HG02973 (cell line): ENCODE results near the gene GPR42.

Experiments
- ATAC-seq: cut with Tn5 transposase; IDR thresholded peaks from one replicate; pipeline ENCODE4 v1.9.1; 2021; ENCODE audit warnings: moderate library complexity; ENCODE audit not compliant: unreplicated experiment

The GPR42 gene, protein sequence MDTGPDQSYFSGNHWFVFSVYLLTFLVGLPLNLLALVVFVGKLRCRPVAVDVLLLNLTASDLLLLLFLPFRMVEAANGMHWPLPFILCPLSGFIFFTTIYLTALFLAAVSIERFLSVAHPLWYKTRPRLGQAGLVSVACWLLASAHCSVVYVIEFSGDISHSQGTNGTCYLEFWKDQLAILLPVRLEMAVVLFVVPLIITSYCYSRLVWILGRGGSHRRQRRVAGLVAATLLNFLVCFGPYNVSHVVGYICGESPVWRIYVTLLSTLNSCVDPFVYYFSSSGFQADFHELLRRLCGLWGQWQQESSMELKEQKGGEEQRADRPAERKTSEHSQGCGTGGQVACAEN

DNA sequence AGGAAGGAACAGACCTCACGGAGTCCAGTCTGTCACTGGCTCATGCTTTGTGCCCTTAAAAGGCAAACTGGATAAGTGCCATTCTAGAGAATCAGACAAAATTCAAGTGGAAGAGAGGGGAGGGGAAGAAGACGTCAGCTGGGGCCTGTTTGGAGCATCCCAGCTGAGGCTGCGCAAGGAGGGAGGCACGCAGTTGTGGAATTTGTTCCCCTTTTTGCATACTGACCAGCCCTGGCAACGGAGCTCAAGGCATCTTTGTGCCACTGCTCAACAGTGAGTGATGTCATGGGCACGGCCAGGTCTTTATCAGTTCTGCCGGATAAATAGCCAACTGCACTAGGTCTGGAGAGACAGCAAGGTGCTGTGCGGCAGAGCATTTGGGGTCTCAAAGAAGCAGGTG is at the start of gene GPR42:
Gene GPR42 (plus strand): TSS at position 347 of the 400 bp plus-strand sequence. CDS start 292 bp downstream, outside the sequence.
- ATAC-seq: no peak

DNA sequence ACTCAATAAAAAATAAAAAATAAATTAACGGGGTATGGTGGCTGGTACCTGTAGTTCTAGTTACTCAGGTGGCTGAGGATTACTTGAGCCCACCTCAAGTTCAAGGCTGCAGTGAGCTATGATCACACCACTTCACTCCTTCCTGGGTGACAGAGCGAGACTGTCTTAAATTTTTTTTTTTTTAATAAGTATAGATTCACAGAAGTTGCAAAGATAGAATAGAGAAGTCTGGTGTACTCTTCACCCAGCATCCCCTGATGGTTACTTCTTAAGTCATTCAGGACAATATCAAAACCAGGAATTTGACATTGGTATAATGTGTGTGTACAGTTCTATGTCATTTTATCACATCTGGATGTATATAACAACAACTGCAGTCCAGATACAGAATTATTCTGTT is 49.6 kb upstream of the GPR42 start:
- ATAC-seq: no peak

DNA sequence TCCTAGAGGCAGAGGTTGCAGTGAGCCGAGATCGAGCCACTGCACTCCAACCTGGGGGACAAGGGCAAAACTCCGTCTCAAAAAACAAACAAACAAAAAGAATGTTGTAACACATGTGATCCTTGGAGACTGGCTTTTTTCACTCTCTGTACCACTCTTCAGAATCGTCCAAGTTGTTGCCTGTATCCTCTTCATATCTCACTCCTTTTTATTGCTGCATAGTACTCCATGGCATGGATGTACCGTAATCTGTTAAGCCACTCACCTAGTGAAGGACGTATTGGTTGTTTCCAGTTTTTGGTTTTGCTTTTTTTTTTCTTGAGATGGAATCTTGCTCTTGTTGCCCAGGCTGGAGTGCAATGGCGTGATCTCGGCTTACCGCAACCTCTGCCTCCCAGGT is 48.9 kb upstream of the GPR42 start:
- ATAC-seq: no peak

DNA sequence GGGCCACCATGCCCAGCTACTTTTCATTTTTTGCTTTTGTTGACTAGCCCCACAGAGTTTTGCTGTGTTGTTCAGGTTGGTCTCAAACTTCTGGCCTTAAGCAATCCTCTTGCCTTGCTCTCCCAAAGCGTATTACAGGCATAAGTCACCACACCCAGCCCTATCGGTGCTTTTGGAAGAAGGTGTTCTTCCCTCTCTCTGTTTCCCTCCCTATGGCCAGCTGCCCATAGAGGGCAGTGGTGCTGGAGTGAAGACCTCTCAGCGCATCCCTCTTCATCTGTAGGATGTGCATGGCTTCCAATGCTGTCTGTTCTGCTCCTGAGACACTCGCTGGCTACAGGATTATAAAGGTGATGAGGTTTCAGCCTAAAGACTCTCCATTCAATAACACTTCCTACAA is 43.2 kb upstream of the GPR42 start:
- no peak for ATAC-seq

DNA sequence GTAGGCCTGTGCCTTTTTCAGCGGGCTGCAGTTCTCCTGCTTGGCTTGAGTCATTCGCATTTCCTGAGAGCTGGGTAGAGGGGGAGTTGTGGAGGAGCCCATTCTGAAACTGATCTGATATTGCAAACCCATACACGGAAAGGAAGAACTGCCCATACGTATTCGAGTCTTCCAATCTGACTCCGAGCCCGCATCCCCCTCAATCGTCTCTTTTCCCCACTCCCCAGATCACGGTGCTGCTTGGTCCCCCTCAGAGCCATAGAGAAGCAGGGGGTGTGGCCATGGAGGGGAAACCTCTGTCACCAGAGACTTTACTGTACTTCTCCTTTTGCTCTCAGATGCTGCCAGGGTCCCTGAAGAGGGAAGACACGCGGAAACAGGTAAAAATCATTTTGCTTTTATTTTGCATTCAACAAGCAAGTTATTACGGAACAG is 42.0 kb upstream of the GPR42 start, which contains the start of gene CD22:
Gene CD22 (plus strand): TSS at position 337 of the 435 bp plus-strand sequence. CDS start 2,854 bp downstream, outside the sequence.
- ATAC-seq: no peak

DNA sequence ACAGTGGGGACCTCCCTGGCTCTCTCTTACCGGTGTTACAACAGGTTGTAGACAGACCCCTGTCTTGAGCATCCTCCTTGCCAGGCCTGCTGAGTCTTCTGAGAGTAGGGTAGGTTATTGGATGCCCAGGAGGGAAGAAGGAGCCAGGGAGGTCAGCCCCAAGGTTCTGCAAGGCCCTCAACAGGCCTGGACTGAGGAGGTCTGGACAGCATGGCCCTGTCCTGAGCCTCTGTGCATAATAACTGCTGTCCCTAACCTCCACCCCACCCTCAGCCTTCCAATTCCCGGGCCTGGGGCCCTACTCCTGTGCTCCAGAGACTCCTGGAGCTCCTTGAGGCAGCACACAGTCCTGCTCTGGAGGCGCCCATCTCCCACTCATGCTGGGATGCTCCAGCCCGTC is 41.5 kb upstream of the GPR42 start:
- no peak for ATAC-seq

DNA sequence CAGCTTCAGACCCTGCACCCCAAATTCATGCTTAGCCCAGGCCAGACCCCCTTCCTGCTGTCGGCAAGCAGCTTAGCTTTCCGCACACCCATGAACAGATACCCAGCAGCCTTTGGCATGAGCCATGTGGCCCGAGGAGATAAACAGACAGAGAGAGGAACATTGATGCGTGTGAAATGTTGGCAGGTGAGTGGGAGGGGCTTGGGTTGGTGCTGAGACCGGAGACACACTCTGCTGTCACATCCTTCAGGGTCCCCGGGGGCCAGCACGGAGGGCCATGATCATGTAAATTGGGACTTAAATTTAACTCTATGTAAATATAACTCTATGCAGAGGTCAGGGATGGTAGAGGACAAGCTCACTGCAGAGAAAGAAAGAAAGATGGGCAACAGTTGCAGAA is 40.4 kb upstream of the GPR42 start:
- ATAC-seq: no peak

DNA sequence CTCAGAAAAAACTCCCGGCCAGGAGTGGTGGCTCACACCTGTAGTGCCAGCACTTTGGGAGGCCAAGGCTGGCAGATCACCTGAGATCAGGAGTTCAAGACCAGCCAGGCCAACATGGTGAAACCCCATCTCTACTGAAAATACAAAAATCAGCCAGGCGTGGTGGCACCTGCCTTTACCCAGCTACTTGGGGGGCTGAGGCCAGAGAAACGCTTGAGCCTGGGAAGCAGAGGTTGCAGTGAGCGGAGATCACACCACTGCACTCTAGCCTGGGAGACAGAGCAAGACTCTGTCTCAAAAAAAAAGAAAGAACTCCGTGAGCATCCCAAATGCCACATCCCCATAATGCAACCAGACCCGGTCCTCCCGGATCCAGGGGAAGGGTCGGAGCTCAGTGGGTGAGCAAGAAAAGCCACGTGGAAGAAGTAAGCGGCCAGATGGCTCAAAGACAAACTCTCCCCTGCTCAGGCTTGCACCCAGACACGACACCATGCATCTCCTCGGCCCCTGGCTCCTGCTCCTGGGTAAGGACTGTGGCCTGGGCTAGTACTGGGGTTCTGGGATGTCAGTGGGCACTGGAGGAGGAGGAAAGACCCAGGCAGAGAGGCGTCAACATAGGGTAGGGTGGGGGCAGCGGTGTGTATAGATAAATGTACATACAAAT is 39.2 kb upstream of the GPR42 start:
- no peak for ATAC-seq

DNA sequence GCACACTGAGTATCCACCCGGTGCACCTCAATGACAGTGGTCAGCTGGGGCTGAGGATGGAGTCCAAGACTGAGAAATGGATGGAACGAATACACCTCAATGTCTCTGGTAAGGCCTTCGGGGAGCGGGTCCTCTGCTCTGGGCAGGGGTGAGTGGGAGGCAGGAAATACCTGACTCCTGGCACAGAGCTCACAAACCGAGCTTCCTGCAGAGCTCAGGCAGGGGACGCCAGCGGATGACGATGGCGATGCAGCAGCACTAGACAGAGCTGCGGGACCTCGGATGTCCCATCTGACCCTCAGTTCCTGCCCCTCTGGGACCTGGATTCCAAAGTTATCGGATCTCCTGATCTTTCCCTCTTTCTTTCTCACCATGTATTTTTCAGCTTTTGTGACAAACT is 38.1 kb upstream of the GPR42 start:
- no peak for ATAC-seq

DNA sequence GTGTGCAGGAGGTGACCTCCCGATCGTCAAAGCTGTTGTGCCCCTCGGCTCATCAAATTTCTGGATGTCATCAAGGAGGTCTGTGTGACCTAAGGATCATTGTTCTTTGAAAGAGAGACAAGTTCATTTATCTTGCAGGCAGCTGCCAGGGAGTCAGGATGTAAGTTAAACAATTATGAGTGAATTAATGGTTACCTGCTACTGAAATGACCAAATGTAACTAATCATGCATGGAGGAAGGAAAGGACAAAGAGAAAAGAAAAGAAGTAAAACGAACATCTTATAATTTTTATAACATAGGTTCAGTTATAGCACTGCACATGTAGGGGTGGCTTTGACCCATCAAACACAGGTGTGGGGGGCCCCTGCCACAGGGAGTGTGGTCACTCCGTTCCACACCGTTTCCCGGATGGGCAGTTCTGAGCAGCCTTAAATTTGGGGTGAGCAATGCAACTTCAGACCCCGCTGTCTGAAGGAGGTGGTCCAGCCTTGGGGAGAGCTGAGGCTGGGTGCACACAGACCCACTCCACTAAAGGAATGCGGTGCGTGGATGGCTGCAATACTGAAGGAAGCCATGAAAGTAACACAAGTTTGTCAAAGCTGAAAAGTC is 36.6 kb upstream of the GPR42 start:
- ATAC-seq: no peak

DNA sequence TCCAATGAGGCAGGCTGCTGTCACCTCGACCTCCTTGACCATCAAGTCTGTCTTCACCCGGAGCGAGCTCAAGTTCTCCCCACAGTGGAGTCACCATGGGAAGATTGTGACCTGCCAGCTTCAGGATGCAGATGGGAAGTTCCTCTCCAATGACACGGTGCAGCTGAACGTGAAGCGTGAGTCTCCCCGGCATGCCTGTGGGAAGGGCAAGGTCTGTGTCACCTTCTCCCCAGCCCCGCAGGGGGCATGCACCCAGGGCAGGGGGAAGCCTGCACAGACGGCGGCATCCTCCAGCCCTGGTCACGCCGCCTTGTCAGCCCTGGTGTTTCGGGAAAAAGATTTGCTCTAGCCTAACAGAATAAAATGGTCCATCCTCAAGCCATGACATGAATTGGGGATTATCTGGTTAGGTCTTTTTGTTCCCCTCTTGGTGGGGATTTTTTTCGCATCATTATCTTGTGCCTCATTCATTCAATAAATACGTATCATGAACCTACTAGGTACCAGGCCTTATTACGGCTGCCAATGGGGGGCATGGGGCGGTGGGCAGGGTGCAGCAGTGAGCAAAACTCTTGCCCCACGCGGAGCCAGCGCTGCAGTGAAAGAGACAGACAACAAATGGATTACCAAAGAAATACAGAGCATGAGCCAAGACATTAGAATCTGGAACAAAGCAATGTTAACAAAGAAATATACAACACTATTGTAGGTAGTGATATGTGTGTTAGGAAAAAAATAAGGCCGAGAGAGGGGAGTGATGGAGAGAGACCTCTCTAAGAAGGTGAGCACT is 34.5 kb upstream of the GPR42 start:
- no peak for ATAC-seq

DNA sequence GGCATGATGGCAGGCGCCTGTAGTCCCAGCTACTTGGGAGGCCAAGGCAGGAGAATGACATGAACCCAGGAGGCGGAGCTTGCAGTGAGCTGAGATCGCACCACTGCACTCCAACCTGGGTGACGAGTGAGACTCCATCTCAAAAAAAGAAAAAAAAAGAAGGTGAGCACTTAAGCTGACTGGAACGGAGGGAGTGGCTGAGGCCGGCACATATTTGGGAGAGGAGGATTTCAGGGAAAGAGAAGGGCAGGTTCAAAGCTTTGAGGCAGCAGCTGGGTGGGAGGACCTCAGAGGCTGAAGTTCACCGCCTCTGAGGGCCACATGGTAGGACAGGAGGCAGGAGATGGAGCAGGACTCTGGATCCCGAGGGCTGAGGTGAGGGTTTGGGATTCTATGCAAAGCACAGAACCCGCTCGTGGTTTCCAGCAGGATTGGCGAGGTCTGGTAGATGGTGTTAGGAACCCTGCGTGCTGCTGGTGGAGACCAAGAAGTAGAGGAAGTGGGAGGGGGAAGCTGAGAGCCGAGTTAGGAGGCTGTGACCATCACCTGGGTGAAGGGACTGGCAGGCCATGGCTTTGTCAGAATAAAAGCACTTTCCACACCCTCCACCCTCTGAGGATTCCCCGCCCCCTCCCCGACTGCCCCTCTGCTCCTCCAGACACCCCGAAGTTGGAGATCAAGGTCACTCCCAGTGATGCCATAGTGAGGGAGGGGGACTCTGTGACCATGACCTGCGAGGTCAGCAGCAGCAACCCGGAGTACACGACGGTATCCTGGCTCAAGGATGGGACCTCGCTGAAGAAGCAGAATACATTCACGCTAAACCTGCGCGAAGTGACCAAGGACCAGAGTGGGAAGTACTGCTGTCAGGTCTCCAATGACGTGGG is 33.5 kb upstream of the GPR42 start:
- no peak for ATAC-seq

DNA sequence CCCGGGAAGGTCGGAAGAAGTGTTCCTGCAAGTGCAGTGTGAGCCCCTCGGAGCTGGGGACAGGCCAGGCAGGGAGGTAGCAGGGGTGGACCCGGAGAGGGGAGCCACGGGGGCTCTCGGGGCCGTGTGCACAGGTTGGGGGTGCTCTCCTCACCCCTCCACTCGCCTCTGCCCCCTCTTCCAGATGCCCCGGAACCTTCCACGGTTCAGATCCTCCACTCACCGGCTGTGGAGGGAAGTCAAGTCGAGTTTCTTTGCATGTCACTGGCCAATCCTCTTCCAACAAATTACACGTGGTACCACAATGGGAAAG is 32.9 kb upstream of the GPR42 start:
- no peak for ATAC-seq

DNA sequence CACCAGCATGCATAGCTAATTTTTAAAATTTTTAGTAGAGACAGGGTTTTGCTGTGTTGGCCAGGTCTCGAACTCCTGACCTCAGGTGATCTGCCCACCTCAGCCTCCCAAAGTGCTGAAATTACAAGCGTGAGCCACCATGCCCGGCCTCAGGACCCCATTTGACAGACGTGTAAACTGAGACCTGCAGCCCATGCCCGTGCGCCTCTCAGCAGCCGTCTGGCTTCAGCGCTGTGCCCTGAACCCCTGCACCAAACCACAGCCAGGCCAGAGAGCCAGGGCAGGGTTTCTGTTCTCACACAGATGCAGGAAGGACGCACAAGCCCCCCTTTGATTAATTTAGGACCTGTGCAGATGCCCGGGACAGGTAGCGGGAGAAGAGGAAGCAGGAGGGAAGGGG is 30.4 kb upstream of the GPR42 start:
- no peak for ATAC-seq

DNA sequence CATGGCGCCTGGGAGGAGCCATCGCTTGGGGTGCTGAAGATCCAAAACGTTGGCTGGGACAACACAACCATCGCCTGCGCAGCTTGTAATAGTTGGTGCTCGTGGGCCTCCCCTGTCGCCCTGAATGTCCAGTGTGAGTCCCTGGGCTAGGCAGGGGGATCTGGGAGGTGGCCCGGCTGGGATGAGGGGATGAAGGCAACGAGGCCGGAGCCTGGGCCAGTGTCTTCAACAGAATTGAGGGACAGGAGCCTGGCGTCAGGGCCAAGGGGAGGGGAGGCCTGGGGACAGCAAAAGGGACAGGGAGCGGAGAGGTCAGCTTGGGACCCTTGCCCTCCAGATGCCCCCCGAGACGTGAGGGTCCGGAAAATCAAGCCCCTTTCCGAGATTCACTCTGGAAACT is 29.9 kb upstream of the GPR42 start:
- ATAC-seq: no peak

DNA sequence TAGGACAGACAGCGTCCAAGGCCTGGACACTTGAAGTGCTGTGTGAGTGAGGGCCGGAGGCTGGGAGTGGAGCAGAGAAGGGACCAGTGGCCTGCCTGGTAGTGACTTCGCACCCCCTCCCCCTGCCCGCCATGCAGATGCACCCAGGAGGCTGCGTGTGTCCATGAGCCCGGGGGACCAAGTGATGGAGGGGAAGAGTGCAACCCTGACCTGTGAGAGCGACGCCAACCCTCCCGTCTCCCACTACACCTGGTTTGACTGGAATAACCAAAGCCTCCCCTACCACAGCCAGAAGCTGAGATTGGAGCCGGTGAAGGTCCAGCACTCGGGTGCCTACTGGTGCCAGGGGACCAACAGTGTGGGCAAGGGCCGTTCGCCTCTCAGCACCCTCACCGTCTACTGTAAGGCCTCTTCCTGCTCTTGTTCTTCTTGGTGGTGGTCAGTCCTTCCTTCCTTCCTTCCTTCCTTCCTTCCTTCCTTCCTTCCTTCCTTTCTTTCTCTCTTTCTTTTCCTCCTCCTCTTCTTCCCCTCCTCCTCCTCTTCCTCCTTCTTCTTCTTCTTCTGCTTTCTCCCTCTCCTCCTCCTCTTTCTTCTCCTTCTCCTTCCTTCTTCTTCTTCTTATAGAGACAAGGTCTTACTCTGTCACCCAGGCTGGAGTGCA is 29.2 kb upstream of the GPR42 start:
- ATAC-seq: no peak

DNA sequence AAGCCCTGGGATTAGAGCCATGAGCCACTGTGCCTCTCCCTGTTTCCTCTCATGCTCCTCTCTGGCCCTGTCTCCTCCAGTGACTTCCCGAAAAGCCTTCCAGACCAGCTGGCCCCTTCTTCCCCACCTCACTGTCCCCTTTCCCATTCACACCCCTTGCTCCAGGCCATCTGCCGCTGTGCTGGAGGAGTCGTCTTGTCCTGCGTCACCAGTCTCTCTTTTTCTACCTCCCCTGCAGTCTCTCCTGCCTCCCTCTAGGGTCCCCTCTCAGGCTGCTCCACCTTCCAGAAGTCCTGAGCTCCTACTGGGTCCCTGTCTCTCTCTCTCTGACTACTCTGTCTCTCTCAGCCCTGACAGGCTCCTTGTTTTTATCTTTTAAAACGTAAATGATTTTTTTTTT is 28.4 kb upstream of the GPR42 start:
- ATAC-seq: no peak

DNA sequence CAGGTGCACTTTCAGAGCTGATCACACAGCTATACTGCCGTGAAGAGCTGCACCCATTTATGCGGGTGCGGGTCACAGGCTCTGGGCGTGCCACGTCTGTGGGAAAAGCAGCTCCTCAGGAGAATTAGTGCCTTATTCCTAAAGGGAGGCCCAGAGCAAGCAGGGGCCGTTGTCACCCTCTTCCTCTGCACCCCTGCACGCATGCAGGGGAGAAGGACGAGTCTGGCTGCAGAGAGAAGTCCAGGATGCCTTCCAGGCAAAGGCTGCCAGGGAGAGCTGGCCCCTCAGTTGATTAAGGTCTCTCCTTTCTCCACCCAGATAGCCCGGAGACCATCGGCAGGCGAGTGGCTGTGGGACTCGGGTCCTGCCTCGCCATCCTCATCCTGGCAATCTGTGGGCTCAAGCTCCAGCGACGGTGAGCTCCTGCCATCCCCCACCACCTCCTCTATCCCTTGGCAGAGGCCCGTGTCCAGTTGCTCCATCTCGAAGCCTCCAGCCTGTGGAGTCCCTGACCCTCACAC is 26.3 kb upstream of the GPR42 start:
- ATAC-seq: no peak

DNA sequence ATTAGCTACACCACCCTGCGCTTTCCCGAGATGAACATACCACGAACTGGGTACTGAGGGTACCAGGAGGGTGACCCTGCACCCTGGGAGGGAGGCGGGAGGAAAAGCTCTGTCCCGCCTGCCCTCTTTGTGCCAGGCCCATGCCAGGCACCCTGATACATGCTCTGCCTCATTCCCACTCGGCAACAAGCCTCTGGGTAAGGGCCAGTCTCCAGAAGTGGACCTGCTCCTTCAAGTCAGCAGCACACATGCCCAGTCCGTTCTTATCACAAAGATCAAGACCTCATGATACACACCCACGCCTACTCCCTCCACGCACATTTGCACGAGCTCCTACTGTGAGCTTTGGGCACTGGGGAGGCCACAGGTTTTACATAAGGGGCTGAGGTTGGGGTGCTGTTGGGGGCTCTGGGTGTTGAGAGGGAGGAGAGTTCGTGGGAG is 25.2 kb upstream of the GPR42 start:
- no peak for ATAC-seq
